GM12891 (cell line): Measurements from ENCODE around the gene RPS10.
"Not testable (repeated sequence)": the region's sequence is repeated elsewhere in the genome, so short reads cannot be mapped to it uniquely, and the experiment has no call there.

Source experiments
- DNase-seq: peaks from one replicate; pipeline ENCODE4 v3.0.0; 2011; ENCODE audit warnings: low spot score; ENCODE audit not compliant: insufficient read length
- FAIRE-seq: peaks from 2 replicates; lab custom pipeline; 2011; peaks lifted over from hg19 to GRCh38; lab: Jason Lieb, UNC
- PAX5 ChIP-seq: IDR thresholded peaks from 2 replicates; pipeline ENCODE4 v1.6.1; 2011; ENCODE audit warnings: low read length, moderate library complexity, mild to moderate bottlenecking; ENCODE audit not compliant: insufficient read depth, severe bottlenecking
- POLR2A ChIP-seq: IDR thresholded peaks from 2 replicates; pipeline ENCODE4 v1.6.1; 2011; ENCODE audit warnings: low read depth, low read length, control low read depth
- POLR2AphosphoS5 ChIP-seq: IDR thresholded peaks from 2 replicates; pipeline ENCODE4 v1.6.1; 2011; ENCODE audit warnings: low read depth, low read length, control low read depth
- POU2F2 ChIP-seq: IDR thresholded peaks from 2 replicates; pipeline ENCODE4 v1.6.1; 2011; ENCODE audit warnings: low read depth, mild to moderate bottlenecking, control low read depth, low read length, moderate library complexity
- SPI1 ChIP-seq: IDR thresholded peaks from 2 replicates; pipeline ENCODE4 v1.6.1; 2011; ENCODE audit warnings: low read depth, low read length, control low read depth
- TAF1 ChIP-seq: IDR thresholded peaks from 2 replicates; pipeline ENCODE4 v1.6.1; 2011; ENCODE audit warnings: low read depth, low read length, control low read depth

RPS10 gene

GRCh38 chr6:34425132-34425497 is 754 bp downstream of the RPS10 start:
- FAIRE-seq (no peak), DNase-seq (no peak)
- no peak for TF ChIP-seq PAX5
- no peak for TF ChIP-seq POLR2AphosphoS5
- TF ChIP-seq TAF1: no peak
- no peak for TF ChIP-seq SPI1
- TF ChIP-seq POLR2A: no peak
- no peak for TF ChIP-seq POU2F2

GRCh38 chr6:34424200-34425131 is 1.4 kb downstream of the RPS10 start:
- no peak; the same call in 1 of the 2 replicates for TF ChIP-seq POLR2AphosphoS5
- FAIRE-seq (no peak), DNase-seq (no peak)

GRCh38 chr6:34423254-34423653 is 2.6 kb downstream of the RPS10 start:
- FAIRE-seq (no peak), DNase-seq (no peak)
- TF ChIP-seq TAF1: no peak
- no peak for TF ChIP-seq POLR2A
- TF ChIP-seq POLR2AphosphoS5: no peak
- TF ChIP-seq SPI1: no peak
- no peak for TF ChIP-seq PAX5
- TF ChIP-seq POU2F2: no peak

GRCh38 chr6:34418367-34418766 is 7.5 kb downstream of the RPS10 start:
- DNase-seq: no peak
- no peak for FAIRE-seq
- no peak for TF ChIP-seq POLR2A
- no peak for TF ChIP-seq TAF1
- TF ChIP-seq PAX5: no peak
- no peak for TF ChIP-seq POU2F2
- no peak for TF ChIP-seq SPI1
- no peak for TF ChIP-seq POLR2AphosphoS5

- TF ChIP-seq POLR2AphosphoS5: peak; percentile 34; the same call in 1 of the 2 replicates
- TF ChIP-seq TAF1: no peak
These were observed 8.9 kb downstream of the RPS10 start for GRCh38 chr6:34416877-34417371.

GRCh38 chr6:34414999-34415858 is 10.6 kb downstream of the RPS10 start:
- TF ChIP-seq PAX5 (no peak), POLR2A (no peak), POLR2AphosphoS5 (no peak), SPI1 (no peak), TAF1 (no peak), POU2F2 (no peak)
- FAIRE-seq (no peak), DNase-seq (no peak)

More at GRCh38 chr6:34416877-34417371, 8.9 kb downstream of the RPS10 start:
- no peak for DNase-seq
- FAIRE-seq: no peak

GRCh38 chr6:34412643-34413214 is 13.1 kb downstream of the RPS10 start:
- TF ChIP-seq SPI1 (0 out of 2 replicates have a peak, but pooled peaks have one; percentile 27), POLR2A (no peak)
- DNase-seq: no peak
- no peak for FAIRE-seq

GRCh38 chr6:34412016-34412415 is 13.9 kb downstream of the RPS10 start:
- DNase-seq (no peak), FAIRE-seq (no peak)
- TF ChIP-seq POLR2A: no peak
- TF ChIP-seq TAF1: no peak
- TF ChIP-seq PAX5: no peak
- no peak for TF ChIP-seq SPI1
- TF ChIP-seq POU2F2: no peak
- no peak for TF ChIP-seq POLR2AphosphoS5

- DNase-seq, FAIRE-seq: not testable (repeated sequence)
These were observed 18.0 kb downstream of the RPS10 start for GRCh38 chr6:34407915-34408314.

GRCh38 chr6:34396518-34396917 is 29.4 kb downstream of the RPS10 start:
- no peak for DNase-seq
- no peak for FAIRE-seq
- no peak for TF ChIP-seq POU2F2
- no peak for TF ChIP-seq SPI1
- no peak for TF ChIP-seq TAF1
- no peak for TF ChIP-seq PAX5
- TF ChIP-seq POLR2A: no peak
- TF ChIP-seq POLR2AphosphoS5: no peak
